ENCODE measurements around the gene SLC30A10. TPM values are rescaled to one million over a fixed set of nuclear protein-coding genes. Genes with fewer than 3 reads are reported as not detected.

SLC30A10 gene
- total RNA-seq, 2 donors from 2014 or later = not detected

DNA sequence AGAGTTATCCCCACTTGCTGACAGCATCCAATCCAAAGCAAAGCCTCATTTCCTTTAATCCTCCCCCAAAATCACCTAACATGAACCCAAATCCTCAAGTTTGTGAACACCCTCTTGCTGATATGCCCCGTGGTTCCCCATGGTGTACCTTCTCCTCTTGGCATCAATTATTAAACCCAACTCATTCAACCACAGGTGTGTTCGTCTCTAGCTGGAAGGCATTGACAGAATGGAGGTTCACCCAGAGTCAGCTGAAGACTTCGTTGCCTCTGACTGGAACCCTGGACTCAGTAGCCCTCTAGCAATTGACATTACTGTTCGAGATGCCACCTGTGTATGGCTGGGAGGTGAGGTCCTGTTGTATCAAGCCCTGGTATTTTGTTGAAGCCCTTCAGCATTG is 22.8 kb downstream of the SLC30A10 start:
- no peaks in the 10 kb centered on the region for H3K4me1 ChIP-seq
- no peak overlapping the region for H3K27ac ChIP-seq
- H3K9me3 ChIP-seq = no peaks in the 10 kb centered on the region
- DNase-seq (ENCODE audit: low spot score) = no peak
- no peaks in the 10 kb centered on the region for H3K36me3 ChIP-seq
- H3K4me3 ChIP-seq = no peak overlapping the region
- TF ChIP-seq CTCF (IDR thresholded peaks at IDR 0.05) = no peak
- no peaks in the 10 kb centered on the region for H3K27me3 ChIP-seq

GRCh38 chr1:219904934-219905333 is 23.4 kb downstream of the SLC30A10 start:
- no peak overlapping the region for H3K4me3 ChIP-seq
- H3K27me3 ChIP-seq = no peaks in the 10 kb centered on the region
- no peak for TF ChIP-seq CTCF (IDR thresholded peaks at IDR 0.05)

GRCh38 chr1:219903353-219903871 is 24.9 kb downstream of the SLC30A10 start:
- Histone ChIP-seq H3K27ac (no peak overlapping the region), H3K36me3 (no peaks in the 10 kb centered on the region), H3K9me3 (no peaks in the 10 kb centered on the region), H3K27me3 (no peaks in the 10 kb centered on the region), H3K4me1 (no peaks in the 10 kb centered on the region), H3K4me3 (no peak overlapping the region)
- TF ChIP-seq CTCF (IDR thresholded peaks at IDR 0.05) = no peak
- DNase-seq (ENCODE audit: low spot score) = no peak

More at GRCh38 chr1:219904934-219905333, 23.4 kb downstream of the SLC30A10 start:
- H3K36me3 ChIP-seq = no peaks in the 10 kb centered on the region
- H3K27ac ChIP-seq = no peak overlapping the region
- H3K4me1 ChIP-seq = no peaks in the 10 kb centered on the region
- no peak for DNase-seq (ENCODE audit: low spot score)
- H3K9me3 ChIP-seq = no peaks in the 10 kb centered on the region

GRCh38 chr1:219902951-219903350 is 25.4 kb downstream of the SLC30A10 start:
- no peaks in the 10 kb centered on the region for H3K9me3 ChIP-seq
- DNase-seq (ENCODE audit: low spot score) = no peak
- H3K4me3 ChIP-seq = no peak overlapping the region
- H3K27ac ChIP-seq = no peak overlapping the region
- no peaks in the 10 kb centered on the region for H3K36me3 ChIP-seq
- no peak for TF ChIP-seq CTCF (IDR thresholded peaks at IDR 0.05)
- H3K27me3 ChIP-seq = no peaks in the 10 kb centered on the region
- H3K4me1 ChIP-seq = no peaks in the 10 kb centered on the region

GRCh38 chr1:219900882-219901281 is 27.5 kb downstream of the SLC30A10 start:
- no peaks in the 10 kb centered on the region for H3K4me1 ChIP-seq
- H3K36me3 ChIP-seq = no peaks in the 10 kb centered on the region
- DNase-seq (ENCODE audit: low spot score) = no peak
- no peak for TF ChIP-seq CTCF (IDR thresholded peaks at IDR 0.05)
- no peaks in the 10 kb centered on the region for H3K9me3 ChIP-seq
- H3K27ac ChIP-seq = no peak overlapping the region
- no peaks in the 10 kb centered on the region for H3K27me3 ChIP-seq
- H3K4me3 ChIP-seq = no peak overlapping the region

DNA sequence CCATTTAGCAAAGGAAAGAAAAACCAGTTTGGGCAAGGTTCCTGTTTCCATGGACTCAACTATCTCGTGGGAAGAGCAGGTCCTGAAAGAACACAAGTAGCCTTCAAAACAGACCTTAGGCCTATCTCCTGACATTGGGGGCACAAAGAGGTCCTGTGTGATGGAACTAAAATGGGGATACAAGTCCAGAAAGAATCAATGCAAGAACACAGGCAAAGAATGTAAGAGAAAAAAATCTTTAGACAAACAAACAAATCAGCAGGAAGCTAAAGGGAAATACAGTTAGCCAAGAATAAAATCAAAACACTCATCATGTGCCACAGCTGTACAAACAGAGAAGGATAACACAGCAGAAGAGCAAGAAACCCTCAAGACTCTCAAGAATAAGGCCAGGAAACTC is 28.2 kb downstream of the SLC30A10 start:
- TF ChIP-seq CTCF (IDR thresholded peaks at IDR 0.05) = no peak
- H3K4me1 ChIP-seq = no peaks in the 10 kb centered on the region
- H3K4me3 ChIP-seq = no peak overlapping the region
- no peaks in the 10 kb centered on the region for H3K9me3 ChIP-seq
- no peaks in the 10 kb centered on the region for H3K27me3 ChIP-seq
- no peaks in the 10 kb centered on the region for H3K36me3 ChIP-seq
- H3K27ac ChIP-seq = no peak overlapping the region
- no peak for DNase-seq (ENCODE audit: low spot score)
